ENCODE results near the gene BDH2.

The BDH2 gene

DNA sequence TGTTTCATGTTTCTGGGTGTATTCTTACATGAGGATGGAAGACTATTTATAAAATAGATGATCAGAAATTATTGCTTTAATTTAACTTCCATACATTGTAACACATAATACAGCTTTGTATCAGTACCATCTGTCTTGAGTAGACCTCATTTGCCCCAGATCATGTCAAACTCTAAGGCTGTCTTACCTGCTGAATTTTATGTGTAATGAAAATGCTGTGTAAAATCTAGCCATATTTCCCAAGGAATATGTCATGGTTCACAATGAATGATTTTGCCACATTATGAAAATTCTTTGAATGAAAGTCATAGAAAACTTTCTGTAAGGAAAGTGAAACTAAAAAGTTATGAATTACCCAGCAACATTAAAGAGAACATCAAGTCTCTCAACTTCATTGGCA is 7.4 kb downstream of the BDH2 start:
- H3K27ac ChIP-seq (ENCODE audit: extremely low read depth, low read depth, low read length) = no peak overlapping the region
- peaks cover 0 to 38% of the 10 kb centered on the region in 2 experiments; a peak in 1 of 3 replicates for H3K36me3 ChIP-seq (ENCODE audit: control insufficient read depth in 2 of 2, insufficient read depth in 1 of 2, low read length in 2 of 2)
- no peak overlapping the region for H3K4me3 ChIP-seq (ENCODE audit: low read depth, low read length)
- H3K4me1 ChIP-seq (ENCODE audit: control insufficient read depth, insufficient read depth, low read length) = no peaks in the 10 kb centered on the region
- ChIA-PET CTCF (interaction anchor here (0.5 to 4.4 kb wide), 21 partner anchors 8 to 1196 kb away, joined by 3 to 21 read pairs (median 5); partner anchors contain the start of gene BDH2), POLR2A (no interaction called here)
- H3K9me3 ChIP-seq (ENCODE audit: control insufficient read depth, insufficient read depth, low read depth, low read length) = no peaks in the 10 kb centered on the region
- TF ChIP-seq, protein P1, sequence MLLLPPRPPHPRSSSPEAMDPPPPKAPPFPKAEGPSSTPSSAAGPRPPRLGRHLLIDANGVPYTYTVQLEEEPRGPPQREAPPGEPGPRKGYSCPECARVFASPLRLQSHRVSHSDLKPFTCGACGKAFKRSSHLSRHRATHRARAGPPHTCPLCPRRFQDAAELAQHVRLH (tag by site-specific recombination; IDR thresholded peaks at IDR 0.05) = no peak
- TF ChIP-seq ZFP41 (tag by site-specific recombination; IDR thresholded peaks at IDR 0.05; ENCODE audit: borderline replicate concordance) = no peak
- TF ChIP-seq SCRT1 (tag by site-specific recombination; IDR thresholded peaks at IDR 0.05; ENCODE audit: borderline replicate concordance) = no peak
- no peak for TF ChIP-seq REST (tag by site-specific recombination; IDR thresholded peaks at IDR 0.05)
- 0 out of 2 replicates have a peak, but pooled peaks have one; percentile 34 for TF ChIP-seq PRDM1 (tag by site-specific recombination; IDR thresholded peaks at IDR 0.05)

- ChIA-PET CTCF (interaction anchor here (0.5 to 4.4 kb wide), 31 partner anchors 8 to 1196 kb away, joined by 3 to 21 read pairs (median 4); partner anchors contain the start of gene BDH2), POLR2A (no interaction called here)
- H3K4me3 ChIP-seq (ENCODE audit: low read depth, low read length) = no peak overlapping the region
- peaks cover 0 to 43% of the 10 kb centered on the region in 2 experiments; a peak in 1 of 3 replicates for H3K36me3 ChIP-seq (ENCODE audit: control insufficient read depth in 2 of 2, insufficient read depth in 1 of 2, low read length in 2 of 2)
- no peaks in the 10 kb centered on the region for H3K4me1 ChIP-seq (ENCODE audit: control insufficient read depth, insufficient read depth, low read length)
- no peak overlapping the region for H3K27ac ChIP-seq (ENCODE audit: extremely low read depth, low read depth, low read length)
- H3K9me3 ChIP-seq (ENCODE audit: control insufficient read depth, insufficient read depth, low read depth, low read length) = no peaks in the 10 kb centered on the region
- TF ChIP-seq ZSCAN5A (tag by site-specific recombination; IDR thresholded peaks at IDR 0.05) = no peak
- no peak for TF ChIP-seq ZNF510 (tag by site-specific recombination; IDR thresholded peaks at IDR 0.05; ENCODE audit: insufficient replicate concordance)
- TF ChIP-seq ZNF530 (tag by site-specific recombination; IDR thresholded peaks at IDR 0.05; ENCODE audit: low read depth) = no peak
- 0 out of 2 replicates have a peak, but pooled peaks have one; percentile 41 for TF ChIP-seq SCRT1 (tag by site-specific recombination; IDR thresholded peaks at IDR 0.05; ENCODE audit: borderline replicate concordance)
- TF ChIP-seq ZNF488 (tag by site-specific recombination; IDR thresholded peaks at IDR 0.05) = no peak
- TF ChIP-seq CTCF (tag by site-specific recombination; IDR thresholded peaks at IDR 0.05) = peak; percentile 66; the same call in 1 of the 2 replicates
- TF ChIP-seq ZNF2 (tag by site-specific recombination; IDR thresholded peaks at IDR 0.05) = 0 out of 2 replicates have a peak, but pooled peaks have one; percentile 53
- TF ChIP-seq BCL11A (tag by site-specific recombination; IDR thresholded peaks at IDR 0.05; ENCODE audit: low read depth) = no peak
- no peak for TF ChIP-seq ZNF366 (tag by site-specific recombination; conservative IDR thresholded peaks at IDR 0.05)
- TF ChIP-seq, protein P2, sequence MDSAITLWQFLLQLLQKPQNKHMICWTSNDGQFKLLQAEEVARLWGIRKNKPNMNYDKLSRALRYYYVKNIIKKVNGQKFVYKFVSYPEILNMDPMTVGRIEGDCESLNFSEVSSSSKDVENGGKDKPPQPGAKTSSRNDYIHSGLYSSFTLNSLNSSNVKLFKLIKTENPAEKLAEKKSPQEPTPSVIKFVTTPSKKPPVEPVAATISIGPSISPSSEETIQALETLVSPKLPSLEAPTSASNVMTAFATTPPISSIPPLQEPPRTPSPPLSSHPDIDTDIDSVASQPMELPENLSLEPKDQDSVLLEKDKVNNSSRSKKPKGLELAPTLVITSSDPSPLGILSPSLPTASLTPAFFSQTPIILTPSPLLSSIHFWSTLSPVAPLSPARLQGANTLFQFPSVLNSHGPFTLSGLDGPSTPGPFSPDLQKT (IDR thresholded peaks at IDR 0.05; ENCODE audit: borderline replicate concordance, low read depth, low read length) = no peak
- TF ChIP-seq ZSCAN18 (tag by site-specific recombination; IDR thresholded peaks at IDR 0.05) = no peak
- no peak for TF ChIP-seq KLF10 (tag by site-specific recombination; IDR thresholded peaks at IDR 0.05)
- no peak for TF ChIP-seq ZNF174 (tag by site-specific recombination; IDR thresholded peaks at IDR 0.05)
- TF ChIP-seq ZNF48 (tag by site-specific recombination; IDR thresholded peaks at IDR 0.05) = no peak
- peak; percentile 65; the same call in 1 of the 2 replicates for TF ChIP-seq ZNF362 (tag by site-specific recombination; IDR thresholded peaks at IDR 0.05)
These were observed 7.9 kb downstream of the BDH2 start for GRCh38 chr4:103091601-103092223.
